ENCODE measurements around the gene CDA.
A peak's percentile ranks its signal among the peaks of the same experiment; 100 is the strongest.

The CDA gene

GRCh38 chr1:20573987-20574386 is 14.9 kb upstream of the CDA start:
- no peak for DNase-seq (ENCODE audit: low read depth)
- no peak for TF ChIP-seq CTCF (IDR thresholded peaks at IDR 0.05; ENCODE audit: low read length, missing control alignments)
- H3K4me3 ChIP-seq (replicated peaks; ENCODE audit: low read depth, low read length): no peak overlapping the region

GRCh38 chr1:20574686-20575540 is 14.0 kb upstream of the CDA start:
- peak; percentile 83 for TF ChIP-seq CTCF (IDR thresholded peaks at IDR 0.05; ENCODE audit: low read length, missing control alignments)
- peak; percentile 86 for DNase-seq (ENCODE audit: low read depth)

GRCh38 chr1:20575541-20576336 is 13.2 kb upstream of the CDA start:
- no peak for TF ChIP-seq CTCF (IDR thresholded peaks at IDR 0.05; ENCODE audit: low read length, missing control alignments)
- H3K4me3 ChIP-seq (replicated peaks; ENCODE audit: low read depth, low read length): no peak overlapping the region
- DNase-seq (ENCODE audit: low read depth): no peak

More at GRCh38 chr1:20574686-20575540, 14.0 kb upstream of the CDA start:
- no peak overlapping the region for H3K4me3 ChIP-seq (replicated peaks; ENCODE audit: low read depth, low read length)

GRCh38 chr1:20578062-20578461 is 10.8 kb upstream of the CDA start:
- no peak for DNase-seq (ENCODE audit: low read depth)
- no peak overlapping the region for H3K4me3 ChIP-seq (replicated peaks; ENCODE audit: low read depth, low read length)
- no peak for TF ChIP-seq CTCF (IDR thresholded peaks at IDR 0.05; ENCODE audit: low read length, missing control alignments)

- H3K4me3 ChIP-seq (replicated peaks; ENCODE audit: low read depth, low read length): no peak overlapping the region
- TF ChIP-seq CTCF (IDR thresholded peaks at IDR 0.05; ENCODE audit: low read length, missing control alignments): no peak
- no peak for DNase-seq (ENCODE audit: low read depth)
These were observed 10.0 kb upstream of the CDA start for GRCh38 chr1:20578721-20579395.

- peak; percentile 48 for DNase-seq (ENCODE audit: low read depth)
- TF ChIP-seq CTCF (IDR thresholded peaks at IDR 0.05; ENCODE audit: low read length, missing control alignments): no peak
- H3K4me3 ChIP-seq (replicated peaks; ENCODE audit: low read depth, low read length): no peak overlapping the region
These were observed 4.0 kb upstream of the CDA start for GRCh38 chr1:20584890-20585289.
